ENCODE results near the gene IMMT.

Gene IMMT

DNA sequence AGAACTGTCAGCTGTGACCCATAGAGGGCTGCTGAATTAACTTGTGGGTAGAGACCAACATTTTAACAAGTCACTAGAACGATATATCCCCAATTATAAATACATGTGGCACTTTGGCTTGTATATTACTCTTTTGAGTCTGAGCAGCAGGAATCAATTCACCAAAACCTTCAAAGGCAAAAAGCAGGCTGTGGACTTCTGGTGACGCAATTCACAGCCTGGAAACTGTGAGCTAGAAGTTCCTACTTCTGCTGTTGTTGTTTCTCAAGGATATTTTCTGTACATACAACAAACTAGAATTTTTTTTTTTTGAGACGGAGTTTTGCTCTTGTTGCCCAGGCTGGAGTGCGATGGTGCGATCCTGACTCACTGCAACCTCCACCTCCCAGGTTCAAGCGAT is 52.0 kb downstream of the IMMT start:
- DNase-seq (ENCODE audit: low spot score): no peak

DNA sequence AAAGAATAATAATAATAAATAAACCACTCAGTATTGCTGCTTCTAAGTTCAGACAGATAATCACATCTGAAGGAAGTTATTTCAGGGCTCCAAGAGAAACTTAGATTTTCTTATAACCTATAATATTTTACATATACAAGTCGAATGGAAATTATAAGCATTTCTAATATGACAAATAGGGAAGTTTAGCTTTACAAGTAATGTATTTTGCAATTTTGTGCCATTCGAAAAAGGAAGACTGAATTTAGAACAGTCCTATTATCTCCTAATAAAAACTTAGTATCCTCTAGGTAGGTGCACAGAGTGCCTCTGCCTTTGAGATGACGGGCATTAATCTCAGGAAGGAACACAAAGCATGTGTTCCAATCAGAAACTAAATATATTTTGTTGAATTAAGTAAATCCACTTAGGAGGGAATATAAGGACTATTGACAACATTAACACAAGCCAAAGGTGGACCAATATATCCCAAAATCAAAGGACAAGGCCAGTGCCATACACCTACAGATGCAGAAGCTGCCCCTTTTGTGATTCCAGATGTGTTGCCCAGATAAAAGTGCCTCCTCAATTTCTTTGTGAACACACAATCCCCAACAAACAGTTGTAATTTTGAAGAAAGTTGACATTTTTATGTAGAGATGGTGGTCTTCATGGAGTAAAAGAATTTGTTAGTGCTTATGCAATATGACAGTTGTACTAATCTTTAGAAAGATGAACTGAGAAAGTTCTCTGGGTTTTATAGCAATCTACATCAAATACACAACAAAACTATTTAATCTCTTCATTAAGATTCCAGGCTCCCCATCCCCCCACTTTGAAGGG is 52.6 kb downstream of the IMMT start:
- no peak for DNase-seq (ENCODE audit: low spot score)

- no peak for DNase-seq (ENCODE audit: low spot score)
These were observed 54.3 kb downstream of the IMMT start for GRCh38 chr2:86140969-86141392.

- DNase-seq (ENCODE audit: low spot score): no peak
These were observed 55.3 kb downstream of the IMMT start for GRCh38 chr2:86139981-86140380.

GRCh38 chr2:86138736-86139625 is 56.3 kb downstream of the IMMT start:
- no peak for DNase-seq (ENCODE audit: low spot score)

GRCh38 chr2:86136141-86136540 is 59.1 kb downstream of the IMMT start:
- no peak for DNase-seq (ENCODE audit: low spot score)

- peak; percentile 42 for DNase-seq (ENCODE audit: low spot score)
These were observed 59.6 kb downstream of the IMMT start for GRCh38 chr2:86135653-86136052.

DNA sequence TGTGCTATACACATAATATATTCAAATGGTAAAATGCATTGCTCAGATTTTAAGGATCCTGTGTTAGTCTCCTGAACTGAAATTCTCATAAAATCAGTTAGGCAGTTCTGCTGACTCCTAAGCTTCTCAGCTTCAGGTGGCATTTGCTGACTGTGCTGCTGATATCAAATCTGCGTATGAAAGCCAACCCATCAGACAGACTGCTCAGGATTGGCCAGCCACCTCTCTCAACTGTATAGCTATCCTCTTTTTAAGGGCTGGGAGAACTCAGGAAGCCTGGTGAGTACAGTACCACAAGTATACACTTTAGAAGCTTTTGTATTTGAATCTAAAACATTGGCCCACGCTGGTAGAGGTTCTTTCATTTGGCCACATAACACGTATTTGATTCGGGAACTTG is 60.6 kb downstream of the IMMT start:
- no peak for DNase-seq (ENCODE audit: low spot score)

- no peak for DNase-seq (ENCODE audit: low spot score)
These were observed 70.6 kb downstream of the IMMT start for GRCh38 chr2:86124683-86125082.

DNA sequence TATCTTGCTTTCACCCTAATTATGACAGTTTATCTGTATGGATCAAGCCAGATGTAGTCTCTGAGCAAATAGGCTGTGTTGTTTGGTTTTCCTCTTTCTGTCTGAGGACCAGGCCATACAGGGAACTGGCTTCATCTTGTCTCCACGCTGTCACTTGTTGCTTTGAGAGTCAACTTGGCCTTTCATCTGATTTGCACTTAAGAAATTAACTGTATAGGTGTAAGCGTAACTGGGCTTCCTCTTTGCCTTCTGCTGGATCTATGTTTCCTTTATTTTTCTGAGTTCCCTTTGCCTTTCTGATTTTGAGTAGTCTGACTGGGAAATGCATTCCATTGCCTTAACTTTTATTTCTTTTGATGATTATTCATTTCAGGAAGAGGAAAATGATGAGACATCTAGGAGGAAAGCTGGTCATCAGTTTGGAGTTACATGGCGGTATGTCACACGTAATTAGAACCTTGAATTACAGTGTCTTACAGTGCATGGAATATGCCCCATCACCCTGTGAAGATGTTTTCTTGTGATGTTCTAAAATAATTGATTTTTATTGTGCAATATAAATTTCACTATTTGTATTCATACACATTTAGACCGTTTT is 71.8 kb downstream of the IMMT start:
- DNase-seq (ENCODE audit: low spot score): no peak

DNA sequence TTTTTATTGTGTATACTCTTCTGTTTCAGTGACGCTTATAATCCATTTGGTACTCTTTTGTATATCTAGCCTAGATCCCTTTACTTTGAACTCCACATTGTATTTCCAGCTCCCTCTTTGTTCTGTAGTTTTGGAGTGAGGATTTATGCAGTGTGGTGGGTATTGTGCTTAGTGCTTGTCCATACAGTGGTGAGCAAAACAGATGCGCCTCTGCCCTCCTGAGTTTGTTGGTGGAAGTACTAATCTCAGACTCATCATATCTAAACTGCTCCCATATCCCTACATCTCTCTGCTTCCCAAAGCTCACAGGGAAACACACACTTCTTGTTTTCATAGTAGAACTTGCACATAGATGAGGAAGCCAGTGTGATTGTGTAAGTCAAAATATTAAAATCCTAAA is 77.1 kb downstream of the IMMT start:
- DNase-seq (ENCODE audit: low spot score): no peak

GRCh38 chr2:86107031-86107430 is 88.2 kb downstream of the IMMT start:
- DNase-seq (ENCODE audit: low spot score): no peak

DNA sequence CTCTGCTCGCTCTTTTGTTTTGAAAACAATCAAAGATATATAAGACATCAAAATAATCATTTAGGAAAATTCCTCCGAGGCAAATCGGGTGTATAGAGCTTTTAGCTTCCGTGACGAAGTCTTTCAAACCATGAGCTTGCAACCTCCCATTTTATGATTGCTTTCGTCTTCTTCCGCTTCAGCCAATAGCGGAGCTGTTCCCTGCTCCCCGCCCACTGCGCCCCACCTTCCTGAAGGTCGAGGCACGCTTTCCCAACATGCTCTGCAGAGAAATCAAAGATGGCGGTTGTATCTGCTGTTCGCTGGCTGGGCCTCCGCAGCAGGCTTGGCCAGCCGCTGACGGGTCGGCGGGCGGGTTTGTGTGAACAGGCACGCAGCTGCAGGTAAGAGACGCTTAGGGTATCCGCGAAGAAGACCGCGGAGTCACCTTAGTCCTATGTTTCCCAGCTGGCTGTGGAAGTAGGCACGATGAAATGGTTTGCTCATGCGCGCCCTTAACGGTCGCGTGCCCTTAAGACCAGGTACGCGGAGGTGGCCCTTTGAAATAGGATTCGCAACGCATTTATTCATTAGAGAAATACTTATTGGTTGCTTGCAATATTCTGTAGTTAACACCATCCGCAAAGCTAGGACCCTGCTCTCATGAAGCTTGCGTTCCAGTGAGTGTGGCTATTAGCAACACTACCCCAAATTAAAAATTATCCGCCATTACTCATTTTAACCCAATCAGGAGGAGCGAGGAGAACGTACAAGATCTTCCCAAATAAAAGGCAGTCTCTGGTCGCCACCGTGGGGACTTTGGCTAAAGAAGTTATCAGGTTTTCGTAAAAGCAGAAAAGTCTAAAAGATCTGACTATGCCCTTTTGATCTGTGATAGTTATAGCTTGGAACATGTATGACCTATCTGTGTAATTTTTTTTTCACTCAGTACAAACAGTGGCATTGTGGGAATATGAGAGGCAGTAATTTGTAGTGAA is 89.0 kb downstream of the IMMT start, which contains the start of gene PTCD3:
TSS of gene PTCD3 (plus strand) at position 267 of the 977 bp plus-strand sequence. CDS start at position 280, 13 bp downstream.
- DNase-seq (ENCODE audit: low spot score): peak; percentile 98

DNA sequence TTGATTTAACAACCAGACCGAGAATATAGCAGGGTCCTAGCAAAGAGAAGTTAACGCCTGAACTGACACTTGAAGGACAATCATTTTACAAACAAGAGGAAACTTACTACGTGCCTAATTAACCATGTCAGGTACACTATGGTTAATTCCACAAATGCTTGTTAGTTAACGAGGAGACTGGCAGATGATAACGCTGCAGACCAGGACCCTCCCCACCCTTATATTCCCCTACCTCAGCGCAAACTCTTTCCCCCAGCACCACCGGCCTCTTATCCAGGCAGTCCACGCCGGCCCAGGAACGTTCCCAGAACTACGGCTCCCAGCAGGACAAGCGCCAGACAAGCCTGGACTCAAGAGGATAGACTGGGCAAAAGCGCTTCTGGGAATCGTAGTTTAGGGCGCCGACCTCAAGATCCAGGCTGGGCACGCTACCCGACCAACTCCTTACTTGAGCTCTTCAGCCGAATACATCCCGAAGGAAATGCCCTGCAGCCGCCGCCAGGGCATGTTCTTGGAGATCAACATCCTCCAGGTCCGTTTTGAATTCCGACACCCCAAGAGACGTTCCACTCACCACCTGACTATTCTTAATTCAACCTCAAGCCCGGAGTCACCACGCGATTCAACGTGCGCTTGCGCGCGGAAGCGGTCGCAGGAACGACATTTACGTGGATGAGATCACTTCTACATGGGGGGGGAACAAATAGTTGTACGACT is 89.9 kb downstream of the IMMT start, which contains the start of gene POLR1A:
TSS of gene POLR1A (minus strand) at position 635 of the 717 bp plus-strand sequence. CDS start at position 525, 110 bp downstream.
- peak; percentile 98 for DNase-seq (ENCODE audit: low spot score)

GRCh38 chr2:86102157-86102556 is 93.1 kb downstream of the IMMT start:
- DNase-seq (ENCODE audit: low spot score): no peak

GRCh38 chr2:86097913-86098312 is 97.3 kb downstream of the IMMT start:
- DNase-seq (ENCODE audit: low spot score): no peak

- DNase-seq (ENCODE audit: low spot score): no peak
These were observed 98.0 kb downstream of the IMMT start for GRCh38 chr2:86097114-86097896.

- no peak for DNase-seq (ENCODE audit: low spot score)
These were observed 101.0 kb downstream of the IMMT start for GRCh38 chr2:86094229-86094628.
